ENCODE data around the gene RXRA.

- TF ChIP-seq POLR2A (IDR thresholded peaks at IDR 0.05): no peak
- no peak for TF ChIP-seq CTCF (IDR thresholded peaks at IDR 0.05)
Observed at GRCh38 chr9:134388976-134389375, 62.7 kb downstream of the RXRA start.
